GM19193 (cell line): ENCODE results near the gene NUDT5.
A peak's percentile ranks its signal among the peaks of the same experiment; 100 is the strongest.

Experiments used
- POLR2A ChIP-seq: IDR thresholded peaks from 4 replicates; pipeline ENCODE4 v1.6.1; 2011; ENCODE audit not compliant: insufficient read depth, insufficient read length; ENCODE audit errors: extremely low read depth

The NUDT5 gene

GRCh38 chr10:12195603-12196506 lies at the start of gene NUDT5, which contains the start of gene CDC123:
Gene NUDT5, minus strand, starts transcription at chr10:12195891. Its CDS starts 9,600 bp downstream, at chr10:12186291.
Gene CDC123, plus strand, starts transcription at chr10:12196188. Its CDS starts 58 bp downstream, at chr10:12196246.
- TF ChIP-seq POLR2A, result peak; percentile 72

DNA sequence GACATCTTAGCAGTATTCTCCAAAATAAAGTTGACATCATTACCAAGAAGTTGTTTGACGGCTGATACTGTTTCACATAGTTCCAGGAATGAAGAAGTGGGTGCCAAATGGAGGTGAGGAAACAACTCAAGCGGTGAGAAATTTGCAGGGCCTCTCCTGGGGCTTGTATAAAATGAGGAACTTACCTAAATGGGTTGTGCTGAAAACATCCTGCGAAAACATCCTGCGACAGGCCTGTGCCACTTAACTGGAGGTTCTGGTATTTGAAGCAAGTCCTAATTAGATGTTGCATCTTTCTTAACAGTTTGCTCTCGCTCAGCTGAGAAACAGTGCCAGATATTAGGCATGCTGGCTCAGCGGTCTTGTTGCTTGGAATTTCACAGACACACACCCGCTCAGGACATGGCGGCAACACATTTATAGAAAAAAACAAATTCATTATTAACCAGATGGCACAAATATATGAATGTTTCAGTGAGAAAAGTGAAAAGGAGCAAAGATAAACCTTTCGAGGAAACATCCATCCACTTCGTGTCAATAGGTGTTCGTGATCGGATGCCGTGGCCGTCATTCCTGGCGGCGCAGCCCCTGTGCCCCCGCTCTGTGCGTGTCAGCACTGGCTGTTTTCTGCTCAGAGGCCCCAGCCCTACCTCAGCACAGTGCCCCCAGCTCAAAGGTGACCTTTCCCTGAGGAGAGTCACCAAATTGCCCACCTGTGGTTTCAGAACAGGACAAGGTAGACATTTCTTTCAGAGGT lies 48.4 kb upstream of the NUDT5 start:
- no peak for TF ChIP-seq POLR2A

- no peak for TF ChIP-seq POLR2A
Measured at GRCh38 chr10:12241810-12242529, 46.3 kb upstream of the NUDT5 start.

GRCh38 chr10:12238821-12239220 lies 43.1 kb upstream of the NUDT5 start:
- TF ChIP-seq POLR2A, result no peak

DNA sequence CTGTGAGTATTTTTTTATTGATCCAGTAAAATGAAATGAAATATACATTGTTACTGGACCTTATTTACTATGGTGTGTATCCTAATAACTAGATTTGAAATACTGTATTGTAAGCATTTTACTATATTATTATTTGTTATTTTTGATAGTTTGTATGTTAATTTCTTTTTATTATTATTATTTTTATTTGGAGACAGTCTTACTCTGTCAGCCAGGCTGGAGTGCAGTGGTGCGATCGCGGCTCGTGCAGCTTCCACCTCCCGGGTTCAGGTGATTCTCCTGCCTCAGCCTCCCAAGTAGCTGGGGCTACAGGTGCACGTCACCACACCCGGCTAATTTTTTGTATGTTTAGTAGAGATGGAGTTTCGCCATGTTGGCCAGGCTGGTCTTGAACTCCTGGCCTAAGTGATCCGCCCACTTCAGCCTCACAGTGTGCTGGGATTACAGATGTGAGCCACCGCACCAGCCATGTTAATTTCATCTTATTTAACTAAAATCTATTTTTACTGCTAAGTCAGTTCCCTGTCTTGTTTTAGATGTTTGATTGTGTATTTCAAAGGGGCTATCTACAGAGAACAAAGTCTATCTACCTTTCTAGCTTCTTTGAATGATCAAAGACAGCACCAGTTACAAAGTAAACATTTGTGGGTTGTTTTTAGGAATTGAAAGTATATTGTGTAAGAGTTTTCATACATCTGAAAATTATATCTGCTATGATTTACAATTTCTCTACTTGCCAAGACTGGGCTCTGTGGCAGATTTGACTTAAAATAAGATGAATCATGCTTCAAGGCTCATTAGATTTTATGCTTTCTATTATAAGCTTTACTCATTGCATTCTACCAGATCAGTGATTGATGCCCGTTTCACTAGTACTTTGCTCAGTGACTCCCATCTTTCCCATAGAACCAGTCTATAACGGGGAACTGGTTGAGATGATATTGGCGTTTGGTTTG lies 41.9 kb upstream of the NUDT5 start:
- no peak for TF ChIP-seq POLR2A

GRCh38 chr10:12235796-12236195 lies 40.1 kb upstream of the NUDT5 start:
- TF ChIP-seq POLR2A, result no peak

GRCh38 chr10:12235116-12235694 lies 39.5 kb upstream of the NUDT5 start:
- no peak for TF ChIP-seq POLR2A

DNA sequence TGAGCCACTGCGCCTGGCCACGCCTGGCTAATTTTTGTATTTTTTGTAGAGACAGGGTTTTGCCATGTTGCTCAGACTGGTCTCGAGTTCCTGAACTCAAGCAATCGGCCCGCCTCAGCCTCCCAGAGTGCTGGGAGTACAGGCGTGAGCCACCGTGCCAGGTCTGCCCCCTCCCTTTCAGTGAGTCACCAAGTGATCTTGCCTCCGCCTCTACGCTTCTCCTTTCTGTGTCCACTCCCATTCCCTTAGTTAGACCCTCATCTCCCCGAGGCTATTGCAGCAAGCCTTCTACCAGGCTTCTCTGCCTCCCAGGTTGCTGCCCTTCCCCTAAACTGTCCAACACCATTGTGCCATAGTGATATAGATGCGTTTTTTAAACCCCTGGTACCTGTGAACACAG lies 33.2 kb upstream of the NUDT5 start:
- TF ChIP-seq POLR2A, result no peak

GRCh38 chr10:12225444-12225843 lies 29.8 kb upstream of the NUDT5 start:
- TF ChIP-seq POLR2A, result no peak

- no peak for TF ChIP-seq POLR2A
Measured at GRCh38 chr10:12221323-12222298, 25.9 kb upstream of the NUDT5 start.

- no peak for TF ChIP-seq POLR2A
Measured at GRCh38 chr10:12218991-12219390, 23.3 kb upstream of the NUDT5 start.

DNA sequence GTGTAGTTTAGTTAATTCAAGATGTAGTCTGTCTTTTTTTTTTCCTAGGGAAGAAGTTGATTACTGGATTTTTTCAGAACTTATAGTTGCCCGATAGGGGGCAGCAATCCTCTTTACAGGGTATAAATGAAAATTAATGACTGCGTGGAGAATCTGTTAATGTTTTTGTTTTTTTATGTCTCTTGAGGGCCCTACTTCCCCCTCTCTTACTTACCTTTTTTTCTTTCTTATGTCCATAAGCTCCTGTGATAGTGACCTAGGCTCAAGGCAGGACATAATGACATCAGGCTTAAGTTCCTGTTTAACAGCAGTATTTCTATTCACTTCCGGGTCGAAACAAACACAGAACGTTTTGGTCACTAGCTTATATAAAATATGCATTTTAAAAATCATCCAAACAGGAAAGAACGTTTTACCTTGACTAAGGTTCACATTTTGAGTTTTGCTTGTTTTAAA lies 19.1 kb upstream of the NUDT5 start:
- TF ChIP-seq POLR2A, result no peak
